Nephron (organoid): ENCODE data around the gene FIGLA.
A peak's percentile ranks its signal among the peaks of the same experiment; 100 is the strongest.

Experiments used
- H3K27ac Mint-ChIP-seq, 3 experiments: 2 replicates each; pipeline ENCODE4 v1.8.0; 2020; ENCODE audit warnings: mixed read lengths in 3 of 3, mild to moderate bottlenecking in 2 of 3, moderate library complexity in 1 of 3
- H3K27me3 Mint-ChIP-seq: 2 replicates; pipeline ENCODE4 v1.8.0; 2021; ENCODE audit warnings: low read depth, mild to moderate bottlenecking, moderate library complexity, mixed read lengths
- H3K36me3 Mint-ChIP-seq: 2 replicates; pipeline ENCODE4 v1.8.0; 2020; ENCODE audit warnings: low read depth, mixed read lengths
- H3K4me1 Mint-ChIP-seq: 2 replicates; pipeline ENCODE4 v1.8.0; 2020; ENCODE audit warnings: mixed read lengths
- H3K4me3 Mint-ChIP-seq, 3 experiments: 2 replicates each; pipeline ENCODE4 v1.8.0; 2020; ENCODE audit warnings: mild to moderate bottlenecking in 3 of 3, mixed read lengths in 3 of 3, moderate library complexity in 2 of 3
- H3K9me3 Mint-ChIP-seq: 2 replicates; pipeline ENCODE4 v1.8.0; 2020; ENCODE audit warnings: mixed read lengths
- CTCF ChIP-seq, 3 experiments: fragments of 200-600 bp; sonication (generic); IDR thresholded peaks; one replicate each; pipeline ENCODE4 v1.5.0; 2021; ENCODE audit warnings: antibody characterized with exemption in 3 of 3; ENCODE audit not compliant: unreplicated experiment in 3 of 3

FIGLA gene

GRCh38 chr2:70790136-70790828 lies at the start of gene FIGLA:
Gene FIGLA (minus strand): TSS chr2:70790643. CDS start chr2:70790638, 5 bp downstream.
- no peak for TF ChIP-seq CTCF (IDR thresholded peaks at IDR 0.05; ENCODE audit: unreplicated experiment in 3 of 3)
- Mint-ChIP-seq H3K36me3 (no peaks in the 10 kb centered on the region), H3K27me3 (peaks cover 87% of the 10 kb centered on the region), H3K4me1 (peaks cover 15% of the 10 kb centered on the region), H3K9me3 (peaks cover 3% of the 10 kb centered on the region), H3K4me3 (peak within 1 kb of the TSS; percentile 78 to 81 (median 78)), H3K27ac (no peak within 1 kb of the TSS)

- Mint-ChIP-seq H3K27ac (no peak overlapping the region), H3K4me1 (no peaks in the 10 kb centered on the region)
Measured at GRCh38 chr2:70837980-70838925, 47.8 kb upstream of the FIGLA start.

GRCh38 chr2:70835643-70836042 lies 45.2 kb upstream of the FIGLA start, which contains the start of gene CD207:
Gene CD207 (minus strand): TSS chr2:70835816. CDS start chr2:70835776, 40 bp downstream.
- Mint-ChIP-seq H3K4me1 (no peaks in the 10 kb centered on the region), H3K9me3 (no peaks in the 10 kb centered on the region), H3K27me3 (peaks cover 36% of the 10 kb centered on the region), H3K4me3 (no peak within 1 kb of the TSS), H3K27ac (no peak within 1 kb of the TSS), H3K36me3 (no peaks in the 10 kb centered on the region)
- no peak for TF ChIP-seq CTCF (IDR thresholded peaks at IDR 0.05; ENCODE audit: unreplicated experiment in 3 of 3)

More at GRCh38 chr2:70837980-70838925, 47.8 kb upstream of the FIGLA start:
- no peaks in the 10 kb centered on the region for H3K36me3 Mint-ChIP-seq
- no peak for TF ChIP-seq CTCF (IDR thresholded peaks at IDR 0.05; ENCODE audit: unreplicated experiment in 3 of 3)
- H3K9me3 Mint-ChIP-seq, result peaks cover 3% of the 10 kb centered on the region
- peaks cover 29% of the 10 kb centered on the region for H3K27me3 Mint-ChIP-seq
- no peak overlapping the region for H3K4me3 Mint-ChIP-seq

GRCh38 chr2:70834881-70835280 lies 44.4 kb upstream of the FIGLA start:
- Mint-ChIP-seq H3K27me3 (peaks cover 36% of the 10 kb centered on the region), H3K27ac (no peak overlapping the region), H3K36me3 (no peaks in the 10 kb centered on the region), H3K4me3 (no peak overlapping the region), H3K4me1 (no peaks in the 10 kb centered on the region), H3K9me3 (no peaks in the 10 kb centered on the region)
- no peak for TF ChIP-seq CTCF (IDR thresholded peaks at IDR 0.05; ENCODE audit: unreplicated experiment in 3 of 3)

GRCh38 chr2:70834106-70834505 lies 43.7 kb upstream of the FIGLA start:
- Mint-ChIP-seq H3K27ac (no peak overlapping the region), H3K9me3 (no peaks in the 10 kb centered on the region), H3K4me3 (no peak overlapping the region), H3K36me3 (no peaks in the 10 kb centered on the region), H3K4me1 (peaks cover under 1% of the 10 kb centered on the region), H3K27me3 (peaks cover 38% of the 10 kb centered on the region)
- no peak for TF ChIP-seq CTCF (IDR thresholded peaks at IDR 0.05; ENCODE audit: unreplicated experiment in 3 of 3)
